Activated CD8-positive, alpha-beta T cell treated with anti-CD3 and anti-CD28 coated beads for 36 hours (primary cell): ENCODE results near the gene QPCTL. TPM values are rescaled to one million over a fixed set of nuclear protein-coding genes. Genes with fewer than 3 reads are reported as not detected.
A peak's percentile ranks its signal among the peaks of the same experiment; 100 is the strongest.

Experiments
- ATAC-seq: fragments of 200-7000 bp; cut with Tn5 transposase; one replicate; pipeline ENCODE4 v1.10.0; 2021; ENCODE audit warnings: mild to moderate bottlenecking, moderate library complexity
- CTCF ChIA-PET: fragments of 350-600 bp; sonication (Branson Sonifier 250); formaldehyde crosslinking; loops from one replicate; lab custom pipeline; 2021; ENCODE audit warnings: antibody characterized with exemption; lab: Charles Lee
- POLR2A ChIA-PET: fragments of 350-600 bp; sonication (Branson Sonifier 250); formaldehyde crosslinking; loops from one replicate; lab custom pipeline; 2021; ENCODE audit warnings: antibody characterized with exemption; lab: Charles Lee
- DNase-seq: peaks from one replicate; pipeline ENCODE4 v3.0.0-alpha.2; 2020
- H3K27ac Mint-ChIP-seq: one replicate; pipeline ENCODE4 v1.8.0; 2021; ENCODE audit warnings: mild to moderate bottlenecking, mixed read lengths
- H3K27me3 Mint-ChIP-seq: one replicate; pipeline ENCODE4 v1.8.0; 2021; ENCODE audit warnings: mixed read lengths
- H3K36me3 Mint-ChIP-seq: one replicate; pipeline ENCODE4 v1.8.0; 2021; ENCODE audit warnings: low read depth, mixed read lengths
- H3K4me1 Mint-ChIP-seq: one replicate; pipeline ENCODE4 v1.8.0; 2021; ENCODE audit warnings: low read depth, mixed read lengths
- H3K4me3 Mint-ChIP-seq: one replicate; pipeline ENCODE4 v1.8.0; 2021; ENCODE audit warnings: mild to moderate bottlenecking, moderate library complexity, mixed read lengths
- H3K9me3 Mint-ChIP-seq: one replicate; pipeline ENCODE4 v1.8.0; 2021; ENCODE audit warnings: mixed read lengths
- intact Hi-C: fragments of 100-400 bp; cut with micrococcal nuclease; formaldehyde crosslinking; loops from one replicate; pipeline ENCODE4 v1.10.0; 2022
- total RNA-seq, 2 experiments: library from RNA; stranded (reverse); gene quantifications; one replicate each; pipeline ENCODE4 v1.2.3, GENCODE V29; 2021
- TF ChIP-seq, protein P1 (sequence below): fragments of 200-600 bp; IDR thresholded peaks from one replicate; pipeline ENCODE4 v1.8.0; 2022; ENCODE audit warnings: antibody characterized with exemption, mild to moderate bottlenecking

Gene QPCTL
- total RNA-seq, 2 experiments from 2014 or later = 31.6 to 31.7 TPM

DNA sequence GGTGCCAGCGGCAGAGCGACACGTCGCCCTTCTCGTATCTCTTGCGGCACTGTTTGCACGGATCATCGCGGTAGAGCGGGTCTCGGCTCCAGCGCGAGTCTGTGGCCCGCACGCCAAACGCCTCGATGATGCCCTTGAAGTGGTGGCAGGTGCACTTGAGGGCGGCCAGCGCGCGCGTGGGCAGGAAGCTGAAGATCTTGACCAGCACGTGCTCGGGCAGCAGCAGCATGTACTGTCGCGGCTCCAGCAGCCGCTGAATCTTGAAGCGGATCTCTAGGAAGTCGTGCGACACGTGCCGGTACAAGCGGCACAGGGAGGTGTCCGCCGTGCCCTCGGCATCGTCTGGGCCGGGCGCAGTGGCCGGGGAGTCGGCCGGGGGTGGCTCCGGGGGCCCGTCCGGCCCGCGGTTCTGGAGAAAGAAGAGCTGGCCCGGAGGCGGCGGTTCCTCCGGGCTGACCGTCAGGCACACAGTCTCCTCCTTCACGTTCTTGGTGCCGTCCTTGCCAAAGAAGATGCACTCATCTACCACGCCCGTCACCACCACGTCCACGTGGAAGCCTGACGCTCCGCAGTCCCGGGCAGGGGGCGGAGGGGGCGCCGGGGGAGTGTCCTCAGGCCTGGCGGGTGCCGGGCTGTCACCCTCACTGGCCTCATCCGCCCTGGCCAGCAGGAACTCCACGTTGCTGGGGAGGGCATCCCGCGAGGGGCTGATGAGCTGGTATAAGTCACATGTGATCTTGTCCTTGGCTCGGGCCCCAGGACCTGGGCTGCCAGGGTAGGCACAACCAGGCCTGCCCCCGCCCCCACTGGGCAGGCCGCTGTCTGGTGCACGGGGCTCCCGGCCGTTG is 19.6 kb downstream of the QPCTL start:
- Mint-ChIP-seq H3K27me3 (no peaks in the 10 kb centered on the region), H3K9me3 (no peaks in the 10 kb centered on the region), H3K27ac (no peak overlapping the region), H3K36me3 (peaks cover 16% of the 10 kb centered on the region), H3K4me1 (peaks cover 31% of the 10 kb centered on the region), H3K4me3 (no peak overlapping the region)
- ATAC-seq (no peak), DNase-seq (no peak)
- ChIA-PET CTCF (interaction anchor here (1.1 kb wide), 1 partner anchor 31 kb away, joined by 3 read pairs; no protein-coding TSS in a partner anchor), POLR2A (interaction anchor here (0.8 to 1.1 kb wide), 4 partner anchors 8 to 20 kb away, joined by 3 to 4 read pairs (median 4); partner anchors contain the start of gene QPCTL)
- TF ChIP-seq, protein P1, sequence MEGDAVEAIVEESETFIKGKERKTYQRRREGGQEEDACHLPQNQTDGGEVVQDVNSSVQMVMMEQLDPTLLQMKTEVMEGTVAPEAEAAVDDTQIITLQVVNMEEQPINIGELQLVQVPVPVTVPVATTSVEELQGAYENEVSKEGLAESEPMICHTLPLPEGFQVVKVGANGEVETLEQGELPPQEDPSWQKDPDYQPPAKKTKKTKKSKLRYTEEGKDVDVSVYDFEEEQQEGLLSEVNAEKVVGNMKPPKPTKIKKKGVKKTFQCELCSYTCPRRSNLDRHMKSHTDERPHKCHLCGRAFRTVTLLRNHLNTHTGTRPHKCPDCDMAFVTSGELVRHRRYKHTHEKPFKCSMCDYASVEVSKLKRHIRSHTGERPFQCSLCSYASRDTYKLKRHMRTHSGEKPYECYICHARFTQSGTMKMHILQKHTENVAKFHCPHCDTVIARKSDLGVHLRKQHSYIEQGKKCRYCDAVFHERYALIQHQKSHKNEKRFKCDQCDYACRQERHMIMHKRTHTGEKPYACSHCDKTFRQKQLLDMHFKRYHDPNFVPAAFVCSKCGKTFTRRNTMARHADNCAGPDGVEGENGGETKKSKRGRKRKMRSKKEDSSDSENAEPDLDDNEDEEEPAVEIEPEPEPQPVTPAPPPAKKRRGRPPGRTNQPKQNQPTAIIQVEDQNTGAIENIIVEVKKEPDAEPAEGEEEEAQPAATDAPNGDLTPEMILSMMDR = no peak
- intact Hi-C loops = no loop called here

DNA sequence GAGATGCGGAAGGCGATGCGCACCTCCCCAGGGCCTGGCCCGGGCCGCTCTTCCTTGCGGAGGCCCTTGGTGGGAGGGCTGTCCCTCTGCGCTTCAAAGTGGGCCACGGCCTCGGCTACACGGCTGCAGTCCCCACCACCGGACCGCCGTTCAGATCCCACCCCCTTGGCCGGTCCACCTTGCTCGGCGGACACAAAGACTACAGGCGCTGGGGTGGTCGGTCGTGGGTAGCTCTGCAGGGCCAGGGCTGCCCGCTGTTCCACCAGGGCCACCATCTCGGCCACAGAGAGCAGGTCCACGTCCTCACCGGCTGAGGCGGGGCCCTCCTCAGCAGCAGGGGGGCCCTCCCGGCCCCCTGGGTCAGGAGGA is 20.2 kb downstream of the QPCTL start:
- H3K27me3 Mint-ChIP-seq = no peaks in the 10 kb centered on the region
- no peak overlapping the region for H3K27ac Mint-ChIP-seq
- TF ChIP-seq, protein P1 = no peak
- intact Hi-C loops = no loop called here
- ChIA-PET POLR2A (interaction anchor here (0.8 to 1.6 kb wide), 5 partner anchors 8 to 20 kb away, joined by 3 to 4 read pairs (median 3); partner anchors contain the start of gene QPCTL), CTCF (no interaction called here)
- no peak overlapping the region for H3K4me3 Mint-ChIP-seq
- ATAC-seq (no peak), DNase-seq (no peak)
- H3K4me1 Mint-ChIP-seq = peaks cover 31% of the 10 kb centered on the region
- H3K36me3 Mint-ChIP-seq = peaks cover 16% of the 10 kb centered on the region
- no peaks in the 10 kb centered on the region for H3K9me3 Mint-ChIP-seq

GRCh38 chr19:45713141-45713540 is 20.7 kb downstream of the QPCTL start:
- Mint-ChIP-seq H3K27ac (no peak overlapping the region), H3K27me3 (no peaks in the 10 kb centered on the region), H3K9me3 (no peaks in the 10 kb centered on the region), H3K4me1 (peaks cover 33% of the 10 kb centered on the region), H3K4me3 (no peak overlapping the region), H3K36me3 (peaks cover 16% of the 10 kb centered on the region)
- POLR2A ChIA-PET = interaction anchor here (1.1 to 1.6 kb wide), 3 partner anchors 9 to 19 kb away, joined by 3 to 4 read pairs (median 4); no protein-coding TSS in a partner anchor
- ATAC-seq (no peak), DNase-seq (no peak)
- CTCF ChIA-PET = no interaction called here
- intact Hi-C loops = no loop called here
- TF ChIP-seq, protein P1 = no peak

- ChIA-PET POLR2A (interaction anchor here (2.0 to 5.1 kb wide), 3 partner anchors 15 to 22 kb away, joined by 6 to 40 read pairs (median 9); partner anchors contain the start of genes QPCTL and SNRPD2), CTCF (interaction anchor here (0.8 to 4.8 kb wide), 6 partner anchors 8 to 102 kb away, joined by 3 to 62 read pairs (median 4); partner anchors contain the start of genes FBXO46, QPCTL and SNRPD2)
- Mint-ChIP-seq H3K27ac (peak overlapping the region; percentile 1), H3K4me3 (no peak overlapping the region), H3K9me3 (no peaks in the 10 kb centered on the region), H3K27me3 (no peaks in the 10 kb centered on the region), H3K4me1 (peaks cover 39% of the 10 kb centered on the region), H3K36me3 (peaks cover 24% of the 10 kb centered on the region)
- TF ChIP-seq, protein P1 = no peak
- ATAC-seq = no peak
- intact Hi-C loops = no loop called here
- DNase-seq = no peak
These were observed 22.7 kb downstream of the QPCTL start for GRCh38 chr19:45715139-45715538.
